Left ventricle myocardium superior (tissue), 1 donor: ENCODE data around the gene LRRC4C. TPM values are rescaled to one million over a fixed set of nuclear protein-coding genes. Genes with fewer than 3 reads are reported as not detected.

Experiments used
- ATAC-seq: fragments of 200-7000 bp; cut with Tn5 transposase; one replicate; pipeline ENCODE4 v1.9.1; 2020; ENCODE audit warnings: mild to moderate bottlenecking, moderate library complexity
- DNase-seq: peaks from one replicate; pipeline ENCODE4 v3.0.0-alpha.2; 2020
- intact Hi-C: fragments of 100-400 bp; cut with micrococcal nuclease; formaldehyde crosslinking; loops from one replicate; pipeline ENCODE4 v1.11.0; 2022
- total RNA-seq: library from RNA; stranded (reverse); fragmentation: NEBNext Ultra II Directional; extraction: Animal tissue kit (Norgen Biotek cat#: 25700); gene quantifications from one replicate; pipeline ENCODE4 v1.2.1, GENCODE V29; 2021
- donor health status: DM: no; HTN: yes; CAD: no; lungs with severe emphysema.

LRRC4C gene
- total RNA-seq, 1 donor from 2014 or later, result 0.57 TPM

GRCh38 chr11:41351825-41352224 lies 107.6 kb downstream of the LRRC4C start:
- DNase-seq (no peak), ATAC-seq (no peak)
- intact Hi-C loops, result no loop called here

GRCh38 chr11:41346042-41346441 lies 113.4 kb downstream of the LRRC4C start:
- intact Hi-C loops, result no loop called here
- DNase-seq, result no peak
- no peak for ATAC-seq

GRCh38 chr11:41334007-41334933 lies 125.2 kb downstream of the LRRC4C start:
- ATAC-seq (no peak), DNase-seq (no peak)
- intact Hi-C loops, result no loop called here

- no peak for ATAC-seq
- intact Hi-C loops, result no loop called here
These were observed 126.1 kb downstream of the LRRC4C start for GRCh38 chr11:41333357-41333756.

GRCh38 chr11:41328324-41328723 lies 131.1 kb downstream of the LRRC4C start:
- ATAC-seq (no peak), DNase-seq (no peak)
- intact Hi-C loops, result no loop called here

More at GRCh38 chr11:41333357-41333756, 126.1 kb downstream of the LRRC4C start:
- DNase-seq, result no peak

- ATAC-seq (no peak), DNase-seq (no peak)
- intact Hi-C loops, result no loop called here
These were observed 136.0 kb downstream of the LRRC4C start for GRCh38 chr11:41323446-41323845.

GRCh38 chr11:41320653-41321052 lies 138.8 kb downstream of the LRRC4C start:
- no peak for ATAC-seq
- intact Hi-C loops, result no loop called here
- no peak for DNase-seq

GRCh38 chr11:41320238-41320637 lies 139.2 kb downstream of the LRRC4C start:
- DNase-seq, result no peak
- intact Hi-C loops, result no loop called here
- ATAC-seq, result no peak

- DNase-seq (no peak), ATAC-seq (no peak)
- intact Hi-C loops, result no loop called here
These were observed 140.0 kb downstream of the LRRC4C start for GRCh38 chr11:41319434-41319833.

GRCh38 chr11:41316751-41317150 lies 142.7 kb downstream of the LRRC4C start:
- DNase-seq, result no peak
- intact Hi-C loops, result no loop called here
- ATAC-seq, result no peak

GRCh38 chr11:41313226-41313625 lies 146.2 kb downstream of the LRRC4C start:
- intact Hi-C loops, result no loop called here
- no peak for DNase-seq
- ATAC-seq, result no peak

- intact Hi-C loops, result no loop called here
- ATAC-seq, result no peak
- DNase-seq, result no peak
These were observed 149.7 kb downstream of the LRRC4C start for GRCh38 chr11:41309716-41310115.

GRCh38 chr11:41309111-41309522 lies 150.3 kb downstream of the LRRC4C start:
- intact Hi-C loops, result no loop called here
- ATAC-seq (no peak), DNase-seq (no peak)

- intact Hi-C loops, result no loop called here
- ATAC-seq (no peak), DNase-seq (no peak)
These were observed 151.2 kb downstream of the LRRC4C start for GRCh38 chr11:41308286-41308685.

GRCh38 chr11:41307296-41308080 lies 152.0 kb downstream of the LRRC4C start:
- intact Hi-C loops, result no loop called here
- no peak for ATAC-seq
- no peak for DNase-seq

- ATAC-seq (no peak), DNase-seq (no peak)
- intact Hi-C loops, result no loop called here
These were observed 153.0 kb downstream of the LRRC4C start for GRCh38 chr11:41306431-41306830.

- intact Hi-C loops, result no loop called here
- no peak for DNase-seq
- no peak for ATAC-seq
These were observed 158.4 kb downstream of the LRRC4C start for GRCh38 chr11:41301023-41301422.

GRCh38 chr11:41289408-41289807 lies 170.0 kb downstream of the LRRC4C start:
- DNase-seq, result no peak
- intact Hi-C loops, result no loop called here
- ATAC-seq, result no peak

- ATAC-seq, result no peak
- intact Hi-C loops, result no loop called here
- DNase-seq, result no peak
These were observed 172.7 kb downstream of the LRRC4C start for GRCh38 chr11:41286751-41287150.

- DNase-seq, result no peak
- ATAC-seq, result no peak
- intact Hi-C loops, result no loop called here
These were observed 175.1 kb downstream of the LRRC4C start for GRCh38 chr11:41284354-41284753.
